ENCODE results near the gene OLIG3.

- TF ChIP-seq POLR2A (IDR thresholded peaks at IDR 0.05; ENCODE audit: insufficient read depth in 1 of 2, low read depth in 2 of 2, low read length in 2 of 2) (no peak), MTERF4 (CRISPR knock-in tag; IDR thresholded peaks at IDR 0.05) (no peak), FLYWCH1 (CRISPR knock-in tag; IDR thresholded peaks at IDR 0.05) (no peak), CTCF (CRISPR knock-in tag; IDR thresholded peaks at IDR 0.05) (no peak), ZNF510 (CRISPR knock-in tag; IDR thresholded peaks at IDR 0.05; ENCODE audit: low read depth) (no peak), MLX (CRISPR knock-in tag; IDR thresholded peaks at IDR 0.05) (no peak), CENPX (CRISPR knock-in tag; IDR thresholded peaks at IDR 0.05) (no peak), ZNF781 (CRISPR knock-in tag; IDR thresholded peaks at IDR 0.05; ENCODE audit: borderline replicate concordance, not compliant biosample characterization) (no peak), MAX (IDR thresholded peaks at IDR 0.05) (no peak)
Measured at GRCh38 chr6:137490006-137490905, 3.9 kb downstream of the OLIG3 start.

Data from HepG2 (cell line).